Esophagus mucosa (tissue), 1 donor: Measurements from ENCODE around the gene BANF1. TPM values are rescaled to one million over a fixed set of nuclear protein-coding genes. Genes with fewer than 3 reads are reported as not detected.
"Not testable (repeated sequence)": the region's sequence is repeated elsewhere in the genome, so short reads cannot be mapped to it uniquely, and the experiment has no call there.

Experiments used
- ATAC-seq: fragments of 200-7000 bp; cut with Tn5 transposase; one replicate; pipeline ENCODE4 v1.9.1; 2020
- total RNA-seq: library from RNA; stranded (reverse); gene quantifications from one replicate; pipeline ENCODE4 v1.2.4, GENCODE V29; 2023
- donor health status: DM: yes; HTN: yes; CAD: no.

Gene BANF1
- total RNA-seq, 1 donor from 2014 or later = 145 TPM

DNA sequence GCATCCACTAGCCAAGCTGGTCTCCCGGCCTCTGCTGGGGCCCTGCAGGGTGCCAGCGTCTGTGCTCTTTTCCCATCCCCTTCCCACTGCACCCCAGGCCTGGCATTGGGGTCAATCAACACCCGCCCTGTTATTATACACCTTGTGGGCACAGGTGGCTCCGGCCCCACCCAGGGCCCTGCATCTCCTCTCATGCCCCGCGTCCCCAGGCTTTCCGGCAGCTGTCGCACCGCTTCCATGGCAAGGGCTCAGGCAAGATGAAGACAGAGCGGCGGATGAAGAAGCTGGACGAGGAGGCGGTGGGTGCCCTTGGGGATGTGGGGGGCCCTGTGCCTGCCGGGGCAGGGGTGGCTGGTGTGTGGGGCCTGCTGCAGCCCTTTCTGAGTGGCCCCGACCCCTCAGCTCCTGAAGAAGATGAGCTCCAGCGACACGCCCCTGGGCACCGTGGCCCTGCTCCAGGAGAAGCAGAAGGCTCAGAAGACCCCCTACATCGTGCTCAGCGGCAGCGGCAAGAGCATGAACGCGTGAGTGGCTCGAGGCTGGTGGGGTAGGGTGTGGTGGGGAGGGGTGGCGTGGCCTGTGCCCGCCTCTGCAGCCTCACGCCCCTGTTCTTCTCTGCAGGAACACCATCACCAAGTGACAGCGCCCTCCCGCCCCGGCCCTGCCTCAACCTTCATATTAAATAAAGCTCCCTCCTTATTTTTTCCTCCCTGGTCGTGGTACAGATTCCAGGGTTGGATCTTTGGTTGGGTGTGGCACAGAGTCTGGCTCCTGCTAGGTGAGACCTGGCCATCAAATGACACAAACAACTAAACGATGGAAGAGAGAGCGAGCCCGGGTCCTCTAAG is 23.7 kb upstream of the BANF1 start:
- ATAC-seq = no peak

DNA sequence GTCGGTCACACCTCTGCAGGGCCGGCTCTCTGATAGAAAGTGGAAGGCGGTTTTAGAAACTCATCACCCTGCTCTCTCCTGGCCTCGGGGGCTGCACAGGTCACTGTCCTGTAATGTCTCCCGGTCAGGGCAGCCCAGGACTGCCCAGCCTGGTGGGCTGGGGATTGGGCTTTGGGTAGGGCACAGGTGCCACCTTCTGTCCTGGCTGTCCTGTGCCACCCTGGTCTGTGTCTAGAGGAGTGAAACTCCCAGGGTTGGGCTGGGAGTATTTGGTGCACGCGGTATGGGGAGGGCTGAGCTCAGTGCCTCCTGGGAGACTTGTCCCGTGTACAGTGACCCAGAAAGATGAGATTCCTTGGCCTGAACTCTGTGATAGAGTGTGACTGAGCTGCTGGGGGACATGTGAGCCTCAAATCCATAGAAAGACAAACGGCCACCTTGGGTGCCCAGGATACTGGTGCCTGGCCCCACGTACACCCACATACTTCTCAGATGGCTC is 23.0 kb upstream of the BANF1 start:
- no peak for ATAC-seq

DNA sequence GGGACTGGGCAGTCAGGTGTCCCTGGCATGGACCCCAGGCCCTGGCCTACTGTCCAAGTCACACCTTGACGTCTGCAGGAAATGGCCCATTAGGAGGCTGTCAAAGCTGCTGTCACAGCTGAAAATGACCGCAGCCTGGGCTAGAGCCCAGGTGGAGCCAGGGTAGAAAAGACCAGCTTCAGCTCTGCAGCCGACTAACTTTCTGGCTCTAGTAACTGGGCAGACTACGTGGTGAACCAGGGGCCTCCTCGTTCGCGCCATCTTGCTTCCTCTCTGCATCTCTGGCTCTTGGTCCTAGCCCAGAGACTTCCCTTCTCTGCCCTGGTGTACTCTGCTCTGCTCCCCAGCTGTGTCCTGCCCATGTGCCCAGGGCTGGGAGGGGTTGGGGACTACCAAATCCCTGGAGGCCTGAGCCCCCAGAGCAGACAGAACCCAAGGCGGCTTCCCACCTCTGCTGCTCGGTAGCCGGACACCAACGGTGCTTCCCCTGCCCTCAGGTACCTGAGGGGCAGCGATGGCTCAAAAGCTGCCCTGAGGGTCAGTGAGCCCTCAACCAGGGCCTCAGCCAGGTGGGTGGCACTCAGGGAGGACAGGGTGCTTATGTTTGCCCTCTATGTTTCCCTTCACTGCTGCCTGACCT is 21.1 kb upstream of the BANF1 start:
- ATAC-seq = no peak

DNA sequence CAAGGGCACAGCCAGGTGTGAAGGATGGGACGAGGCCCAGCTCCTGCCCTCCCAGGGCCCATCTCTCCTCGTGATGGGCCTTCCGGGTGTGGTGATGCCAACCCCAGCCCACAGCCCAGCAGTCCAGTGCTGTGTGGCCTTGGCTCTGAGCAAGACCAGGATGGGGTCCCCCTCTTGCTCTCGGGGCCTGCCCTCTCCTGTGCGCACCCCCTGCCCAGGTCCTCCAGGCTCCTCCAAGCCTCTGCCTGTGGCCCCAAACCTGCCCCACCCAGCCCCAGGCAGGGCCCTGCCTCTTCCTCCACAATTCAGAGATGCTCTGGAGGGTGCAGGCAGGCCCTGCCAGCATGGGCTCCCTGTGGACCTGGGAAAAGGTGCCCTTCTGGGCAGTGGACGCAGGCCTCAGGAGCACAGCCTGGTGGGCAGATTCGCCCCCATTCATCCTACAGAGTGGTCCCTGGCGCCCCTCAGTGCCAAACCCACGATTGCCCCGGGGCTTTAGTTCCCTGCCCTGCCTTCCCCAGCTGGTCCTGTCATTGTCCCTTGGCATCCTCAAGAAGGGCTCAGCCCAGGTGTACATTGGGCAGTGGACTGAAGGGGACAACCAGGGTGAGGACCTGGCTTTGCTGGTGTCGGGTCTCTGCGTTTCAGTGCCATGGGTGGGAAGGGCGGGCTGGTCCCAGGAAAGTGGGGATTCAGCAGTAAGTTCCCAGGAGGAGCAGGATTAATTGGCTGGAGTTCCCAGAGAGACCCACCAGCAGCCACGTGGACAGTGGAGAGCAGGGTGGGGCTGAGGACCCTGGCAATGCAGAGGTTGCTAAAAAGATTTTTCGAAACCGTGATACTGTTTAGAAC is 20.1 kb upstream of the BANF1 start:
- ATAC-seq = peak; percentile 13

DNA sequence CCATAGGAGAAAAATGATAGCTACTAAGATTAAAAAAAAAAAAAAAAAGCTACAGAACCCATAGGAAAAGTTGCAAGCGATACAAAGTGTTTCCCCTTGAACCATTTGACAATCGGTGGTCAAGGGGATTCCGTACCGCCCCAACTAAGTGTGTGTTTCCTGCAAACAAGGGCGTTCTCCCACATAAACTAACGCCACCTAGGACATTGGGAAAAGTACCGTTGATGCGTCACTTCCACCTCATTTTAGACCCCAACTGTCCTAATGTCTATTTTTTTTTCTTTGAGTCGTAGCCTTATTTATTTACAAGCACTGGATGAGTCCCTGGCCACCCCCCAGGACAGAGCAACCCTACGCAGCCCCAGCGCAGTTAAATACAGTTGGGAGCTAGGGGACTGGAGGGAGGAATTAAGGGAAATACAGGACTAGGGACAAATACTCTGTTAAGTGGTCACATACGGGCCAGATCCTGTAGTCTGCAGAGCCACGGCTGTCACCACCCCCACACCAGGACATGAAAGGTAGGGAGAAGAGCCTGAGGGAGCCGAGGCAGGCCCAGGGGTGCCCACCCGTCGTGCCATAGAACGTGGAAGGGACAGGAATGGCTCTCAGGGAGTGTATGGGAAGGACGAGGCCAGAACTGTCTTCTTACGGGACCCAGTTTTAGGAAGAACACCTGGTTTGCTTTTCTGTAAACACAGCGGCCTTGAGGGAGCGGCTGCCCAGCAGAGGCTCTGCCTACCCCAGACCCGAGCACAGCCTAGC is 19.3 kb upstream of the BANF1 start:
- no peak for ATAC-seq

DNA sequence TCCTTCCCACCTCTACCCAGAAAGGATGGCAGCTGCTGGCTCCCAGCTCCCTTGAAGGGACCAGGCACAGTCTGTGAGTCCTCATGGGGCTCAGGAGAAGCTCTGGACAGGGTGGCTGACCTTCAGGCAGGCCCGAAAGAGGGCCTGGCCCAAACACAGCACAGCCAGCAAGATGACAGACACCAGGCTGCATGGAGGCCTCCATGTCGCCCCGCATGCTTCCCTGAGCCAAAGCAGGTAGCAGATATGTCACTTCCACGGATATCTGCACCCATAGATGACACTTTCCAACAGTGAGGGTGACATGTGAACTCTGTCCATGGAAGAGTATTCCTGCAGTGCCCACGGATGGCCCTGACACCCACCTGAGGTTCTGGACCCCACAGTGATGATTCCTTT is 18.7 kb upstream of the BANF1 start:
- no peak for ATAC-seq

DNA sequence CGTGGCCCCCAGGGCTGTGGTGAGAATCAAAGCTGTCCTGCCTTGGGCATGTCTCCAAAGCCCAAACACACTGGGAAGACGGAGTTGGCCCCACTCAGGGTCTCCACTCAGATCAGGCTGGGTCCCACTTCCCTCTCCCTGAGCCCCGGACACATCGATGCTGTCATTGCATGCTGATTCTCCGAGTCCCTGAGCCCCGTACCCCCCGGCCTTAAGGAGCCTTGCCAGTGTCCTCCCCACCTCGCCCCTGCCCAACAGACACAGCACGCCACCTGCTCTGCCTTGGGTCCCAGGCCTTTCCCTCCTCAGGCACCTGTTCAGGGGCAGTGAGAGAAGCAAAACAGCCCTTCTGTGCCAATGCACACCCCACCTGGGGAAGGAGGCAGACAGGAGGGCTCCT is 15.0 kb upstream of the BANF1 start:
- no peak for ATAC-seq

DNA sequence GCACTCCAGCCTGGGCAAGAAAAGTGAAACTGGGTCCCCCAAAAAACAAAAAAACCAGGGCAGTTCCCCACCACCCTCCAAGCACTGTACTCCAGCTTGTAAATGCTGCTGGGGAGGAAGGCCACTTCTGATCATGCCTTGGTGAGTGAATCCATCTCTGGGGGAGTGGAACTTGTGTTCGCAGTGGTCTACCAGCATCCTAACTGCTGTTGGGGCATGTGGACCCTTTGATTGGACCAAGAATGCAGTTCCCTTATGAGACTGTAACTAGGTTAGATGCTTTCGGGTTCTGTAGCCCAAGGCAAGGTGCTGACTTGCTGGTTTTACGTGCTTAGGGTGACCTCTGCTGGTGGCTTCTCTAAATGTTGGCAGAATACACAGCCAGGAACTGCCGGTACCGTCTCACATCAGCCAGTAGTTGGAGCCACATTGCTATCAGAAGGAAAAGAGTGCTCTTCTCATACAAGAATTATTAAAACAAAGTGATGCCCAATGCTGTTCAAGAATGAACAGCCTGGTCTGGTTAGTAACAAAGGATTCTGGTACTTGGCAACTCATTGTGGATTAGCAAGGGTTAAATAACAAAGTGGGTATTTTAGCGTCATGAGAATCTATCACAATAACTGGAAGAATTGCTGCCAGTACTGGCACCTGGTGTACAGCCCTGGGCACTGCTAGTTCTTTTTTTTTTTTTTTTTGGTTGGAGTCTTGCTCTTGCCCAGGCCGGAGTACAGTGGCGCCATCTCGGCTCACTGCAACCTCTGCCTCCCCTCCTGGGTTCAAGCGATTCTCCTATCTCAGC is 13.3 kb upstream of the BANF1 start:
- ATAC-seq = peak; percentile 96

DNA sequence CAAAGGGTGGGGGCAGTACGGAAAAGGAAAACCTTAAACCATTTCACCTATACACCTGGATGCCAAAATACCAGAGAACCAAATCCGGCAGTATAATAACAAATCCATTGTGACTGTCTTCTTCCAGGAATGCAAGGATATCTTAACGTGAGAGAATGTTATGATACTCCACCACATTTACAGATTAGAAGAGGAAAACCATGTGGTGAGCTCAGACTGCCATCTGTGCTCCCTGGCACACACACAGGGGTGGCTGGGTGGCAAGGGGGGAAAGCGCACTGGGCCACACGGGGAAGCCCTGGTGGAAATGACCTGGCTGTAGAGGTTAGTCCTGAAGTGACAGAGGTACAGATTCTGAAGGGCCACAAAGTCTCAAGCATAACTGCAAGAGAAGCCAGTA is 10.2 kb upstream of the BANF1 start:
- no peak for ATAC-seq

DNA sequence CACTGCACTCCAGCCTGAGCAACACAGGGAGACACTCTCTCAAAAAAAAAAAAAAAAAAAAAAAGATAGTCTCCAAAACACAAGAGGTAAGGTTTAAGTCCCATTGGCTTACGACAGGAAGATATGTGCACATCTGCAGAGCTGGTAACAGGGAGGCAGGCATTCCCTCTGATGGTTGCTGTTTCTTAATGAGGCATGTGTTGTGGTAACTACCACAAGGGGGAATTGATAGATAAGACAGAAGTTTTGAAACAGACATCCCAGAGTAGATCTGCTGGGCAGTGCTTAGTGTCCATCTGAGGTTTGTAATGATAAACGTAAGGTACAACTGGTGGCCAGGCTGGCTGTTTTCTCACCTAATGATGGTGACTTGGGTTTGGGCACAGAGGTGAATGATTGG is 5.0 kb upstream of the BANF1 start:
- ATAC-seq = no peak

DNA sequence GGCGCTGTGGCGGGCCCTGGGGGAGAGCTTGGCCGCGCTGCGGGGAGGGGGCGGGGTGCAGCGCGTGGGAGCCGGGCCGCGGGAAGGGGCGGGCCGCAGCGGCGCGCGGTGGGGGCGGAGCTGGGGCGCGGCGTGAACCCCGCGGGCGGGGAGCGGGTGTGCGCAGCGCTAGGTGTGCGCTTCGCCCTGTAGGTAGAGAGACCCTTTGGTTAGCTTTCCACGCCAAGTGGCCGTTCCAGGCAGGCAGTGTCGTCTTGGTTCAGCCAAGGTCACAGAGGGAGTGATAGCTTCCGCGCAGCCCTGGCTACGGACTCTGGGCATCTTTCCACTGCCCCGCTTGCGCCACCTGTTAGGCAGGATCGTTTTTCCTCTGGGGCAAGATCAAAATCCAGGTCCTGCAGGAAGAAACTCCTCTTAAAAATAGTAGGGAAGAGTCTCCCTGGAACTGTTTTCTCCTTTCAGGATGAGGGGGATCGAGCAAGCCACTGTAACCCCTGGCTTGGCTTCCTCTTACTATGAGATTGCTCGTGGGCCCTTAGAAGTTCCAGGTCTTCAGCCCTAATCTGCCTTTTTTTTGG is 434 bp downstream of the BANF1 start:
- peak; percentile 75 for ATAC-seq

DNA sequence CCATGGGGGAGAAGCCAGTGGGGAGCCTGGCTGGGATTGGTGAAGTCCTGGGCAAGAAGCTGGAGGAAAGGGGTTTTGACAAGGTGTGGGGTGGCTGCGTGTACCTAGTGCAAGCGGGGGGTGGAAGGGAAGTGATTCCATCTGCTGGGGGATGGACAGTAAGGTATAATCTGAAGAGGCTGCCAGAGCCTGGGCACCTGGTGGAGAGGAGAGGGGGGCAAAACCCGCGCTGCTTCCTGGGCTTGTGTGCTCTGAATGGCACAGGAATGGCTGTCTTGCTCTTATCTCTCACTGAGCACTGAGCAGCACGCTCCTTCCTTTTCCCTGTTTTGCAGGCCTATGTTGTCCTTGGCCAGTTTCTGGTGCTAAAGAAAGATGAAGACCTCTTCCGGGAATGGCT is 988 bp downstream of the BANF1 start:
- ATAC-seq = no peak

DNA sequence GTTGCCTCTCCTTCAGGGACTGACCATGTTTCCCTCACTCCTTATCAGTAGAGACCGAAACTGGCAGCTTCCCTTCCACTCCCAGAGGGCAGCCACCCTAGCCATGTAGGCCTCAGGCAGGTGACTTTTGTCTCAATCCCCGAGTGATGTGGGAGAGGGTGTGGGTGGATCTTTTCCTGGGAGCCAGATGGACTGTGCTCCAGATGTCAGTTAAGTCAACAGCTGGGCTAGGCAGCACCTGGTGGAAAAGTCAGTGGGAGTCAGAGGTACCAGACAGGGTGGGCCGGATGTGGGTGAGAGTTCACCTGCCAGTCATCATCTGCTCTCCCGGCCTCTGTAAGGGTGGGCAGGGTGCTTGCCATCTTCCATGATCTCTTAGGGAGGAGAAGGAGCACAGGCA is 1.9 kb downstream of the BANF1 start:
- ATAC-seq = no peak

DNA sequence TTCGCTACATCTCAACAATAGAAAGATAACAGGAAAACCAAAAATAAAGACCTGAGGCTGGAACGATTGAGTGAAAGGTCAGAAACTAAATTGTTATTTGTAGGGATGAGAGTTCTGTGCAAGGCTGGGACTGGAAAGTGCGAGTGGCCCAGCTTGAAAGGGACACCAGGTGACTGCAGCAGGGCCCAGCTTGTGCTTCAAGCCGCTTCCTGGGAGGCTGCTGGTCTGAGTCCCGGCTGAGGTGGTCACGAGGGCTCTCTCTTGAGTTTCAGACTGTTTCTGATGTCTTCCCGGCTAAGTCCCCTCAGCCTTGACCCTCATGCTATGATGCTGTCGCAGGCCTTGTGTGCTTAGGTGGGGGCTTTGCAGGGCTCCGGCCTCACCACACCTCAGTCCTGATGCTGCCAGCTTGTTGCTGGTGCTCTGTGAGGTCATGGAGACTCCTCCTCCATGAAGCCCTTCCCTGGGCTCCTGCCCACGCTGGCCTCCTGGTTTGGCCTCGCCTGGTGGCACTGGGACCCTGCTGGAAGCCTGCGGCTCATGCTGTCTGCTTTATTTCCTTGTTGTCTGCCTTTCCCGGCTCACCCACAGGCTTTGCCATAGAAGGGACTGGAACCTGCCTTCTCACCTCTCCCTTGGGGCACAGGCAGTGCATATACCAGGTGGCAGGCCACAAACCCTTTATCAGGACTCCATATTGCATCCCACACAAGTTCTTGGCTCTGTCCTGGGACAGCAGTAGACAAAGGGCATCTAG is 4.0 kb downstream of the BANF1 start:
- no peak for ATAC-seq

DNA sequence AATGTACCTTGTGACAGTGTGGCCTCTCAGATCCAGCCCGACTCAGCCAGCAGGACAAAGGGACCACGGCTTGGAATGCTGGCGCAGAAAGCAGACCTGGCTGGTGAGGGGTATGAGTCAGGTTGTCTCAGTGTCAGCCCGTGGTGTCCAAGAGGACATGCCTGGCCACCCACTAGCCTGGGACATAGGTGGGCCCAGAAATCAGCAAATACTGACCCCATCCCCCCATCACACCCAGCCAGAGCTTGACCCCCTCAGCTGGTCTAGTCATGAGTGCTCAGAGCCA is 4.5 kb downstream of the BANF1 start:
- ATAC-seq = no peak

DNA sequence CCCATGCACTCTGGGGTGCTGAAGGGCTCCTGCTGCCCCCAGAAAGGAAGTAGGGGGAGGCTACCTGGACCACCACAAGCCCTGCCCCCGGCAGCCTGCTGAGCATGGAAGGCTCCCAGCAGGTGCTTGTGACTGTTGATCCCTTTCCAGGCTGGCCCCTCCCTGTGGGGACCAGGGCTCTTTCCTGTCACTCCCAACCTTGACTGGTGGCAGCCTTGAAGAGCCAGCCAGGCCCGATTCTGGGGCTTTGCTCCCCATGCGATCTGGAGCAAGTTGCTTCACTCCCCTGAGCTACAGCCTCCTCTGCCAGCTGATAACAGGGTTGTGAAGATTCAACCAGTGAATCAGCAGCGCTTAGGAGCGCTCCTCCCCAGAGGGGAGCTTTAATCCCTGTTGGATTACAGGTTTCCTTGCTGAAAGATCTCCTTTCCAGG is 4.9 kb downstream of the BANF1 start:
- ATAC-seq = no peak

DNA sequence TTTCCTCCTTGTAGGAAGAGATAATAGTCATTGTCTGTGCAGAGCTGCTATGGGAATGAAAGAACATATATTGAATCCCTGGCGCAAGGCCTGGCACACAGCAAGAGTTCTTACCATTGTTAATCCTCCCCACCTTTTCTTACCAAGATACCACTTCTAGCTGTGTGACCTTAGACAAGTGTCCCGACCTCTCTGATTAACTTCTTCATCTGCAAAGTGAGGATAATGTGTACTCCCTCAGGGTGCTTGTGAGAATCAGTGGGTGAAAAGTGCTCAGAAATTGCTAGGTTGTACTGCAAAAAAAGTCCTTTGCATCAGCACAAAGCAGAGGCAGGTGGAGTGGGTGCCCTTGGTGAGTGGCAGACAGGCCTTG is 5.8 kb downstream of the BANF1 start:
- ATAC-seq = no peak

DNA sequence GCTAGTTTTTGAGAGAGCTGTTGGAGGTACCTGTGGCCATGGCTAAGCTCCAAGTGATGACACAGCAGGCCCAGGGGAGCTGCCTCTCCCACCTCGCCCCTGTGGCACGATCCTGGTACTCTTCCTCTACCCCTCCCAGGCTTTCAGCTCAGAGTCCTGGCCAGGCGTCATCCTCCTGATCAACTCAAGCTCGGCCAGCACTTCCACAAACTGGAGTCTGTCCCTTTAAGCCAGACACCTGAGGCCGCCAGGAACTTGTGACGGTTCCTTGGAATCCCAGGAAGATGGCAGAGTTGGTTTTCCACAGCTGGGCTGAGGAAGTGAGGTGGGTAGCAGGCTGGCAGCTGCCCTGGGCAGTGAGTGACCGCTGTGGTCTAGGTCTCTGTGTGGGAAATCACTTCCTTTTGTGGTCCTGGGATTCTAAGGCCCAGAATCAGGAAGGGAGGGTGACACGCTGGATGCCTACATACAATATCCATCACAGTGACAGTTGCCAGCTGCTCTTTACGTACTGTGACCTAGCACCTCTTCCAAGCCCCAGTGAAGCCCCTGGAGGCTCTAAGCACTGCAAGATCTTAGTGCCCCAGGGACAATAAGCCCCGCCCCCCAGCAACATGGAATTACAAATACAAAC is 6.3 kb downstream of the BANF1 start:
- peak; percentile 61 for ATAC-seq

DNA sequence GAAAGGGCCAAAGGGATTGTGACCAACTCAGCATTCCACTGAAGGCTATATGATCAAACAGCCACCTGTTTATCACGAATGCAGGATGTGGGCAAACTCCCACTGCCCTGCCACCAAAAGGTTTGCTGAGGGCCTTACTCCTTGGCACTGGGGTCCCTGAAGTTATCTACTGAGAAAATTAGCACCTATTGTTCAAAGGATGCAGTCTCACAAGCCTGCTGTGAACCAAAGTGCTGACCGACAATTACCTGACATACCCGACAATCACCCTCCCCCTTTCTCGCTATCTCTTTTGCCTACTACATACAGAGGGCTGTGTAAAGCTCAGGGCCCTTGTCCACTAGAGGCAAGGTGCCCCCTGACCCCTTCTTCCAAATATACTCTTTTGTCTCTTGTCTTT is 7.7 kb downstream of the BANF1 start:
- ATAC-seq = not testable (repeated sequence)

DNA sequence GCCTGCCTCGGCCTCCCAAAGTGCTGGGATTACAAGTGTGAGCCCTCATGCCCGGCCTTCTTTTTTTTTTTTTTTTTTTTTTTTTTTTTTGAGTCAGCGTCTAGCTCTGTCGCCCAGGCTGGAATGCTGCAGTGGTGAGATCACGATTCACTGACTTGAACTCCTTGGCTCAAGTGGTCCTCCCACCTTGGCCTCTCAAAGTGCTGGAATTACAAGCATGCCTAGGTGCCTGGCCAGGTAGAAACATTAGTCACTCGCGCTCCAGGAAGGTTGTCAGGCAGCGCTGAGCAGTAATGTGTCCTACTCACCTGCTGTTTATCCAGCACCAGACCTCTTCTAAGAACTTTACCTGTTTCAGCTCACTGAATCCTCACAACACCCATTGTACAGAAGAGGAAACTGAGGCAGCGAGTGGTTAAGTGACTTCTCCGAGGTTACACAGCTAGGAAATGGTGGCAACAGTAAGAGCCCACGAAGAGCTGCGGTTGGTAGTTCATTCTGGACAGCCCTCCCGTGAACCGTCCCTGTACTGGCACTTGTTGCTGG is 9.0 kb downstream of the BANF1 start:
- ATAC-seq = peak; percentile 73
